Ovary (tissue), 9 donors: ENCODE measurements around the gene FYN. TPM values are rescaled to one million over a fixed set of nuclear protein-coding genes. Genes with fewer than 3 reads are reported as not detected.

Source experiments
- DNase-seq, 5 donors: peaks; one replicate each; pipeline ENCODE4 v3.0.0-alpha.2; 2019 to 2020
- H3K27ac ChIP-seq, 2 donors: fragments of 200-600 bp; one replicate each; pipeline versions ENCODE4 v1.5.1 to v1.8.0; 2019 to 2022
- H3K27me3 ChIP-seq: fragments of 200-600 bp; one replicate; pipeline ENCODE4 v1.8.0; 2022
- H3K36me3 ChIP-seq: fragments of 200-600 bp; sonication (generic); one replicate; pipeline ENCODE4 v1.5.1; 2019
- H3K4me1 ChIP-seq: one replicate; pipeline ENCODE4 v1.8.1; 2013; ENCODE audit warnings: mild to moderate bottlenecking, moderate library complexity; ENCODE audit not compliant: insufficient read depth
- H3K4me3 ChIP-seq: fragments of 200-600 bp; sonication (generic); one replicate; pipeline ENCODE4 v1.5.1; 2017
- H3K9me3 ChIP-seq, 2 donors: fragments of 200-600 bp in 1 of 2; sonication (generic) in 1 of 2; one replicate each; pipeline versions ENCODE4 v1.5.1 to v1.8.1; 2013 to 2019; ENCODE audit warnings: mild to moderate bottlenecking in 1 of 2, moderate library complexity in 1 of 2
- EP300 ChIP-seq: sonication (generic); formaldehyde crosslinking; IDR thresholded peaks from one replicate; pipeline ENCODE4 v1.6.1; 2017; ENCODE audit warnings: antibody characterized with exemption
- POLR2A ChIP-seq: fragments of 450-650 bp; IDR thresholded peaks from one replicate; pipeline ENCODE4 v1.6.1; 2017; ENCODE audit warnings: antibody characterized with exemption, mild to moderate bottlenecking, moderate library complexity
- WGBS, 3 donors: extraction: QIAGEN DNeasy Blood & Tissue Kit in 1 of 3; methylation state at CpG; one replicate each; pipeline versions ENCODE4 v1.1.5 to v1.1.7; 2013 to 2017; 5-methylcytosine and 5-hydroxymethylcytosine counted together
- intact Hi-C, 4 donors: fragments of 100-400 bp; cut with DNase I; formaldehyde crosslinking; loops; one replicate each; pipeline versions ENCODE4 v1.11.0 to v1.15.1; 2022 to 2023
- polyA plus RNA-seq, 2 donors: library from polyadenylated mRNA; stranded (reverse); fragments of 200-250 nt in 1 of 2; fragments of 350-450 nt in 1 of 2; fragmentation: Illumina TruSeq in 1 of 2; extraction: RNeasy Lipid Tissue Mini Kit (QIAGEN cat#74804) in 1 of 2; gene quantifications; one replicate each; pipeline ENCODE4 v1.2.3, GENCODE V29; 2013 to 2014
- total RNA-seq, 7 donors: library from RNA; depleted of rRNA in 2 of 7; stranded (reverse); fragments of >200 nt in 2 of 7; fragmentation: NEBNext Ultra II Directional in 3 of 7; extraction: Animal tissue kit (Norgen Biotek cat#: 25700) in 3 of 7; gene quantifications; one replicate each; pipeline versions ENCODE4 v1.1.0 to v1.2.4, GENCODE V29; 2016 to 2023
- TF ChIP-seq, protein P1 (sequence below), 3 donors: fragments of 450-650 bp in 2 of 3; fragments of 200-600 bp in 1 of 3; IDR thresholded peaks; one replicate each; pipeline versions ENCODE4 v1.5.1 to v1.8.0; 2016 to 2022; ENCODE audit warnings: antibody characterized with exemption in 3 of 3, mild to moderate bottlenecking in 1 of 3
- donor health status: DM: no; HTN: no; CAD: no; lungs with moderate emphysema.
- donor health status: DM: no; HTN: no; CAD: no.
- donor health status: Bipolar disorder and iron deficiency.
- donor health status: DM: yes; HTN: yes; CAD: no.
- donor health status: DM: no; HTN: no; CAD: no.
- donor health status: DM: yes; HTN: yes; CAD: no.

FYN gene
- total and polyA plus RNA-seq, 9 donors = 37.2 to 116 (median 72.7) TPM

DNA sequence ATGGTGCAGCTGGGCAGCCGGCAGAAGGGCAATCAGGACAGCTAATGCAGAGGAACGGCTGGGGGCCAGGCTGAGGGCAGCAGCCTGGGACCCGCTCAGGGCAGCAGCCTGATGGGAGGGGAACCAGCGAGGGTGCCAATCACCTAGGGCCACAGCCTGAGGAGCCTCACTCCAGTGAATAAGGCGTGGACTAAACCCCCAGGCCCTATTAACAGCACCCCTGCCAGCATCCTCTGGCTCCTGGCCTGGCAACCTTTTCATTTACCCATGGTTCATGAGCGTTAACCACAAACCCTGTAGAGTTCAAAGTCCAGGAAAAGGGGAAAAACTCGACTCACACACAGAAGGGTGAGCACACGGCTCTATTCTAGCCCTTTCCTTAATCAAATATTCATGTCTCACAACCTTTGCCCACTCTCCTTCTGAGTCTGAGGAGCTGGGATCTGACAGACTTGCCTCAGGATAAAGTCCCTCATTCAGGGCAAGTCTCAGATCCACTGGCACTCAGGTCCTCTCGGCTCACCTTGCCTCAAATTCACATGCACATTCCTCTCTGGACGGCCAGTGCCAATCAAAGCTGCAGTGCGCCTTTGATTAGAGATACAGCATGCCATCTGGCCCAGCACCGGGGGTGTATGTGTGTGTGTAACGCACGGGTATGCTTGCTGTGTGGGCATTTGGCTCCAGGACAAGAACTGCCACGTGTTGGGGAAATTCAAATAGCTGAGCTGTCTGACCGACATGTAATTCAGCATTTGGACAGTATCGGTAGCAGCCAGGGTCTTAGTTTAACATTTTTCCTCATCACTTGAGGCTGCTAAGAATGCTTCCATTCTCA, 180.7 kb downstream of the FYN start:
- intact Hi-C loops = no loop called here
- Histone ChIP-seq H3K4me3 (no peak overlapping the region), H3K4me1 (no peaks in the 10 kb centered on the region), H3K27ac (no peak overlapping the region), H3K27me3 (no peaks in the 10 kb centered on the region), H3K36me3 (no peaks in the 10 kb centered on the region), H3K9me3 (no peaks in the 10 kb centered on the region)
- 83 to 88% (median 85%) methylated on average over 17 of the region's 17 CpGs for WGBS, 3 donors
- DNase-seq = no peak
- no peak for TF ChIP-seq POLR2A
- TF ChIP-seq EP300 = no peak
- TF ChIP-seq, protein P1, sequence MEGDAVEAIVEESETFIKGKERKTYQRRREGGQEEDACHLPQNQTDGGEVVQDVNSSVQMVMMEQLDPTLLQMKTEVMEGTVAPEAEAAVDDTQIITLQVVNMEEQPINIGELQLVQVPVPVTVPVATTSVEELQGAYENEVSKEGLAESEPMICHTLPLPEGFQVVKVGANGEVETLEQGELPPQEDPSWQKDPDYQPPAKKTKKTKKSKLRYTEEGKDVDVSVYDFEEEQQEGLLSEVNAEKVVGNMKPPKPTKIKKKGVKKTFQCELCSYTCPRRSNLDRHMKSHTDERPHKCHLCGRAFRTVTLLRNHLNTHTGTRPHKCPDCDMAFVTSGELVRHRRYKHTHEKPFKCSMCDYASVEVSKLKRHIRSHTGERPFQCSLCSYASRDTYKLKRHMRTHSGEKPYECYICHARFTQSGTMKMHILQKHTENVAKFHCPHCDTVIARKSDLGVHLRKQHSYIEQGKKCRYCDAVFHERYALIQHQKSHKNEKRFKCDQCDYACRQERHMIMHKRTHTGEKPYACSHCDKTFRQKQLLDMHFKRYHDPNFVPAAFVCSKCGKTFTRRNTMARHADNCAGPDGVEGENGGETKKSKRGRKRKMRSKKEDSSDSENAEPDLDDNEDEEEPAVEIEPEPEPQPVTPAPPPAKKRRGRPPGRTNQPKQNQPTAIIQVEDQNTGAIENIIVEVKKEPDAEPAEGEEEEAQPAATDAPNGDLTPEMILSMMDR (IDR thresholded peaks at IDR 0.05) = no peak

- Histone ChIP-seq H3K36me3 (no peaks in the 10 kb centered on the region), H3K4me1 (no peaks in the 10 kb centered on the region), H3K27me3 (no peaks in the 10 kb centered on the region), H3K4me3 (no peak overlapping the region), H3K27ac (no peak overlapping the region), H3K9me3 (no peaks in the 10 kb centered on the region)
- intact Hi-C loops = no loop called here
- WGBS, 3 donors = 43 to 57% (median 53%) methylated on average over 7 of the region's 7 CpGs
- no peak for DNase-seq
- TF ChIP-seq POLR2A (no peak), EP300 (no peak)
- TF ChIP-seq, protein P1 (IDR thresholded peaks at IDR 0.05) = no peak
Observed at GRCh38 chr6:111691345-111692225, 181.7 kb downstream of the FYN start.

DNA sequence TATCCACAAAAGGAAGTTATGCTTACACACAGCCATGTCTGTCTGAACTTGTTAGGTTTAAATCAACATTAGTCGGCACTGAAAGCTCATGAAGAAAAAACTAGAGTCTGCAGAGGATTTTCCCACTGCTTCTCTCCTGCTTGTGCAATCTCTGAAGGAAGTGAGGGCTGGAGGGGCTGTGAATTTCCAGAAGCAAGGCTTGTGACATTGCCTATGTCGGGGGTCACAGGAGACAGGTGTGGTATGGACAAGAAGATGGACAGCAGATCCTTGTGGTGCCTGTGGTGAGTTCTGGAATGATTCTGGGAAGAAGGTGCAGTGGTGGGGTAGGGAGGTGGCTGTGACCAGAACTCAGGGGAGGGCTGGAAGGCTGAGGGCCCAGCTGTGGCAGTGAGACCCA, 183.3 kb downstream of the FYN start:
- H3K27me3 ChIP-seq = no peaks in the 10 kb centered on the region
- no peak overlapping the region for H3K4me3 ChIP-seq
- DNase-seq = no peak
- intact Hi-C loops = no loop called here
- H3K36me3 ChIP-seq = no peaks in the 10 kb centered on the region
- H3K4me1 ChIP-seq = no peaks in the 10 kb centered on the region
- WGBS, 3 donors = 86 to 90% (median 87%) methylated on average over 2 of the region's 2 CpGs
- H3K27ac ChIP-seq = no peak overlapping the region
- TF ChIP-seq POLR2A (no peak), EP300 (no peak)
- TF ChIP-seq, protein P1 (IDR thresholded peaks at IDR 0.05) = no peak
- H3K9me3 ChIP-seq = no peaks in the 10 kb centered on the region

DNA sequence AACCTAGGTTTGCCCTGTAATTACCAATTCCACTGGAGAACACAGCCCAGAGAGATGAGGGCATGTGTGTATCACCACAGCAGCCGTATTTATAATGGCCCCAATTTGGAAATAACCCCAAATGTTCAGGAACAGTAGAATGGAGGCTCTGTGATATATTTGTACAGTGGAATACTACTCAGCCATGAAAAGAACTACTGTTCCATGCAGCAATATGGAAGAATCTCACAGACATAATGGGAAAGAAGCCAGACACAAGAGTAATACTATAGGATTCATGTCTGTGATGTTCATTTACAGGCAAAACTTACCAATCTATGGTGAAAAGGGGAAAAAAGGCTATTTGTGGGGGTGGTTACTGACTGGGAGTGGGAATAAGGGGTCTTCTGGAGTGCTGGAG, 183.8 kb downstream of the FYN start:
- Histone ChIP-seq H3K36me3 (no peaks in the 10 kb centered on the region), H3K4me3 (no peak overlapping the region), H3K4me1 (no peaks in the 10 kb centered on the region), H3K9me3 (no peaks in the 10 kb centered on the region), H3K27ac (no peak overlapping the region), H3K27me3 (no peaks in the 10 kb centered on the region)
- WGBS, 3 donors = 91 to 100% (median 97%) methylated on average over 1 of the region's 1 CpG
- no peak for DNase-seq
- TF ChIP-seq EP300 = no peak
- TF ChIP-seq POLR2A = no peak
- TF ChIP-seq, protein P1 (IDR thresholded peaks at IDR 0.05) = no peak
- intact Hi-C loops = no loop called here
